Measurements from ENCODE around the gene ZNF557.
A peak's percentile ranks its signal among the peaks of the same experiment; 100 is the strongest.
"Not testable (repeated sequence)": the region's sequence is repeated elsewhere in the genome, so short reads cannot be mapped to it uniquely, and the experiment has no call there.

The ZNF557 gene

DNA sequence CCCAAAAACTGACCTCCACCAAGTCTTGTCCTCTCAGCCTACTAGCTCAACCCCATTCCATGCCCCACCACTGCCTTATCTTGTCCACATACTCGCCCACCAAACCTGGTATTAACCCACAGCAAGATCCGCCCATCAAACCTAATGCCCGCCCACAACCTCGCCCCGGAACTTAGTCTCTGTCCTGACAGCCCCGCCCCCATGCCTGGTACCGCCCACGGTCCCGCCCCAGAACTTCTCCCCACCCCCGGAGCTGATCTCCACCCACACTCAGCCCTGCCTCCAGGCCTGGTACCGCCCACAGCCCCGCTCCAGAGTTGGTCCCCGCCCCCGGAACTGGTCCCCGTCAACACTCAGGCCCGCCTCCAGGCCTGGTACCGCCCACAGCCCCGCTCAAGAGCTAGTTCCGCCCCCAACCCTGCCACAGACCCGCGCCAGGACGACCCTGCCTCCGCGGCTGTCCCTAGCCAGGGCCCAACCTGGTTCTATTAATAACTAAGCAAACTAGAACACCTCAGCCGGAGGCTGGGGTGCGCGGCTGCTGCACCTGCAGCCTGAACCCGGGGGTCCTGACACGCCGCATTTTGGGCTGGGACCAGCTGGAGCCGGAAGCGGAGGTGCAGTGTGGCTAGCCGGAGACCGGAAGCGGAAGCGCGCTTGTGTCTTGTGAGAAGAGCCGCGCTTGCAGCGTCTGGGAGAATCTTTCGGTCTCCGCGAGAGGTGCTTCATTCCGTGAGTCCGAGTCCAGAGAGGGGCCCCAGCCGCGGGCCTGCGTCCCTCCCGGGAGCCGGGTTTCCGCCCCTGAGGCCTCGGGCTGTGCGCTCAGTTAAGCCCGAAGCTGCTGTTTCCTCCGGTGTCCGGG is at the start of gene ZNF557:
Gene ZNF557 (plus strand): TSS at position 662 of the 862 bp plus-strand sequence. CDS start 5,372 bp downstream, outside the sequence.
- TF ChIP-seq CTCF (IDR thresholded peaks at IDR 0.05; ENCODE audit: insufficient read depth, low read depth, low read length, missing control alignments) = no peak
- DNase-seq (ENCODE audit: low read depth) = peak; percentile 99
- H3K4me3 ChIP-seq (ENCODE audit: low read length) = peak within 1 kb of the TSS; percentile 93

GRCh38 chr19:7021331-7021730 is 48.2 kb upstream of the ZNF557 start, which contains the start of gene MBD3L2B:
TSS of gene MBD3L2B (minus strand) at chr19:7021431. CDS start at chr19:7021397, 34 bp downstream.
- H3K4me3 ChIP-seq (ENCODE audit: low read length); DNase-seq (ENCODE audit: low read depth): not testable (repeated sequence)

DNA sequence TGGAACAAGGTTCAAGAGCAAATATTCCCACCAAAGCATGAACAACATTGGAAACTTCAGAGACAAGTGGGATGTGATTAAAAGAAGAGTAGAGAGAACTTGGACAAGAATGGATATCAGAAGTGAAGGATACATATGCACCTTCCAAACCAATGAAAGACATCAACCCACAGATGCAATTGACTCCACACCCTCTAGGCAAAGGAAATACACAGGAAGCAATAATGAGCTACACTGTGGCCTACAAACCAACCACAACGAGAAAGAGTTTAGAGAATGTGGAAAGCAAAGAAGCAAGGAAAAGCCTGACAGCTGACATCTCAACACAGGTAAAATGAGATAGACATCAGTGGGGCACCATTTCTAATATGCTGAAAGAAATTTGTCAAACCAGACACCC is 40.7 kb upstream of the ZNF557 start:
- not testable (repeated sequence) for H3K4me3 ChIP-seq (ENCODE audit: low read length); DNase-seq (ENCODE audit: low read depth)

- not testable (repeated sequence) for DNase-seq (ENCODE audit: low read depth); H3K4me3 ChIP-seq (ENCODE audit: low read length)
Measured at GRCh38 chr19:7030278-7030677, 39.2 kb upstream of the ZNF557 start, which contains the start of gene MBD3L5. TSS of gene MBD3L5 (plus strand) at chr19:7030578. CDS start at chr19:7030612, 34 bp downstream.

- DNase-seq (ENCODE audit: low read depth); H3K4me3 ChIP-seq (ENCODE audit: low read length): not testable (repeated sequence)
Measured at GRCh38 chr19:7040079-7040478, 29.4 kb upstream of the ZNF557 start, which contains the start of gene MBD3L4. TSS of gene MBD3L4 (minus strand) at chr19:7040179. CDS start at chr19:7040144, 35 bp downstream.

DNA sequence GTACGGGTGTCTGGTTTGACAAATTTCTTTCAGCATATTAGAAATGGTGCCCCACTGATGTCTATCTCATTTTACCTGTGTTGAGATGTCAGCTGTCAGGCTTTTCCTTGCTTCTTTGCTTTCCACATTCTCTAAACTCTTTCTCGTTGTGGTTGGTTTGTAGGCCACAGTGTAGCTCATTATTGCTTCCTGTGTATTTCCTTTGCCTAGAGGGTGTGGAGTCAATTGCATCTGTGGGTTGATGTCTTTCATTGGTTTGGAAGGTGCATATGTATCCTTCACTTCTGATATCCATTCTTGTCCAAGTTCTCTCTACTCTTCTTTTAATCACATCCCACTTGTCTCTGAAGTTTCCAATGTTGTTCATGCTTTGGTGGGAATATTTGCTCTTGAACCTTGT is 27.9 kb upstream of the ZNF557 start:
- H3K4me3 ChIP-seq (ENCODE audit: low read length); DNase-seq (ENCODE audit: low read depth): not testable (repeated sequence)

GRCh38 chr19:7049021-7049420 is 20.5 kb upstream of the ZNF557 start, which contains the start of gene MBD3L2:
TSS of gene MBD3L2 (plus strand) at chr19:7049321. CDS start at chr19:7049374, 53 bp downstream.
- not testable (repeated sequence) for DNase-seq (ENCODE audit: low read depth); H3K4me3 ChIP-seq (ENCODE audit: low read length)

DNA sequence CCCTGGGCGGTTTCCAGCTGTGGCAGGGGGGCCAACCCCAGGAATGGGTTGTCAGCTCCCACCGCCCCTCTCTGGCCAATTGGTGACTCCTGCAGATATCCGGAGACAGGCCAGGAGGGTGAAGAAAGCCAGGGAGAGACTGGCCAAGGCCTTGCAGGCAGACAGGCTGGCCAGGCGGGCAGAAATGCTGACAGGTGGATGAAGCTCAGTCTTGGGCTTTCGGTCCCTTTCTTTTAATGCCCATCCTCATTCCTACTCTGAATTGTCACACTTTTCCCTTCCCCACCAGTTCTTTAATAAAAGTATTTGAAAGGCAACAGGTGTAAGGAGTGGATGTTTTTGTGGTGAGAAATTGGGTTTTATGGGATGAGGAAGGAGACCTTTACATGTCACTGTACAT is 18.1 kb upstream of the ZNF557 start:
- not testable (repeated sequence) for DNase-seq (ENCODE audit: low read depth); H3K4me3 ChIP-seq (ENCODE audit: low read length)

GRCh38 chr19:7052896-7053295 is 16.6 kb upstream of the ZNF557 start:
- not testable (repeated sequence) for H3K4me3 ChIP-seq (ENCODE audit: low read length); DNase-seq (ENCODE audit: low read depth)

- not testable (repeated sequence) for H3K4me3 ChIP-seq (ENCODE audit: low read length)
Measured at GRCh38 chr19:7054635-7055368, 14.7 kb upstream of the ZNF557 start.

GRCh38 chr19:7055679-7056078 is 13.8 kb upstream of the ZNF557 start:
- DNase-seq (ENCODE audit: low read depth); H3K4me3 ChIP-seq (ENCODE audit: low read length): not testable (repeated sequence)

More at GRCh38 chr19:7054635-7055368, 14.7 kb upstream of the ZNF557 start:
- not testable (repeated sequence) for DNase-seq (ENCODE audit: low read depth)

GRCh38 chr19:7056371-7056770 is 13.1 kb upstream of the ZNF557 start:
- not testable (repeated sequence) for H3K4me3 ChIP-seq (ENCODE audit: low read length); DNase-seq (ENCODE audit: low read depth)

DNA sequence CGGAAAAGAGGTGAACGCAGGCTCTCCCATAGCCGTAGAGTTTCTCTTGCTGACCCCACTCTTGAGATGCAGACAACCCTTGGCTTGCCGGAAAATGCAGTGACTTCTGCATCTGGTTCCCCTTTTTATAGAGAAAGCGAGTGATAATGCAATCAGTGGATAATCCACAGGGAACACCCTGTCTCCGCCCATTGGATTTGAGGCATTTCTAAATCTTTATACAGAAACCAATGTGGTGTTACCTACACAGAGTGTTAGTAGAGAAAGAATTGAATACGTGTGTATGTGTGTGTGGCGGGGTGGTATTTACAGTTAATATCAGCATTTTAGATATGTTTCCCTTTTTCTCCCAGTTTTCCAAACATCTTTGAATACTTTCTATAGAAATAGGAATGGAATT is 10.9 kb upstream of the ZNF557 start, which contains the start of gene MBD3L3:
Gene MBD3L3 (minus strand): TSS at position 101 of the 400 bp plus-strand sequence. CDS start 71 bp downstream, at position 30.
- not testable (repeated sequence) for DNase-seq (ENCODE audit: low read depth); H3K4me3 ChIP-seq (ENCODE audit: low read length)

GRCh38 chr19:7059977-7060376 is 9.5 kb upstream of the ZNF557 start:
- H3K4me3 ChIP-seq (ENCODE audit: low read length); DNase-seq (ENCODE audit: low read depth): not testable (repeated sequence)
